Measurements from ENCODE around the gene TLE3.
"Not testable (repeated sequence)": the region's sequence is repeated elsewhere in the genome, so short reads cannot be mapped to it uniquely, and the experiment has no call there.

TLE3 gene

GRCh38 chr15:70125605-70126004 lies 27.9 kb upstream of the TLE3 start:
- DNase-seq = no peak

- DNase-seq = no peak
These were observed 24.0 kb upstream of the TLE3 start for GRCh38 chr15:70121624-70122302.

GRCh38 chr15:70120958-70121623 lies 23.4 kb upstream of the TLE3 start:
- no peak for DNase-seq

- DNase-seq = no peak
These were observed 22.3 kb upstream of the TLE3 start for GRCh38 chr15:70119911-70120508.

- no peak for DNase-seq
These were observed 20.9 kb upstream of the TLE3 start for GRCh38 chr15:70118599-70118998.

GRCh38 chr15:70116317-70116716 lies 18.6 kb upstream of the TLE3 start:
- no peak for DNase-seq

GRCh38 chr15:70114221-70114620 lies 16.5 kb upstream of the TLE3 start:
- no peak for DNase-seq

- DNase-seq = no peak
These were observed 15.6 kb upstream of the TLE3 start for GRCh38 chr15:70113304-70113700.

GRCh38 chr15:70112572-70113303 lies 15.0 kb upstream of the TLE3 start:
- not testable (repeated sequence) for DNase-seq

GRCh38 chr15:70112074-70112395 lies 14.3 kb upstream of the TLE3 start:
- DNase-seq = no peak

GRCh38 chr15:70111203-70112073 lies 13.7 kb upstream of the TLE3 start:
- no peak for DNase-seq

GRCh38 chr15:70109978-70110377 lies 12.3 kb upstream of the TLE3 start:
- no peak for DNase-seq

- no peak for DNase-seq
These were observed 11.8 kb upstream of the TLE3 start for GRCh38 chr15:70109531-70109930.

GRCh38 chr15:70103880-70104626 lies 6.3 kb upstream of the TLE3 start:
- no peak for DNase-seq

GRCh38 chr15:70102827-70103226 lies 5.1 kb upstream of the TLE3 start:
- DNase-seq = no peak

GRCh38 chr15:70101459-70102113 lies 3.9 kb upstream of the TLE3 start:
- DNase-seq = no peak

- peak; percentile 73 for DNase-seq
These were observed 3.0 kb upstream of the TLE3 start for GRCh38 chr15:70100474-70101341.

GRCh38 chr15:70099967-70100473 lies 2.3 kb upstream of the TLE3 start:
- peak; percentile 14 for DNase-seq

- DNase-seq = peak; percentile 100
These were observed 1.6 kb upstream of the TLE3 start for GRCh38 chr15:70099167-70099966.
